Effector memory CD4-positive, alpha-beta T cell (primary cell): ENCODE measurements around the gene PELI2.

Source experiments
- DNase-seq, 3 donors: peaks; one replicate each; pipeline ENCODE4 v3.0.0-alpha.2; 2020
- H3K27ac ChIP-seq: 2 replicates; pipeline ENCODE4 v1.7.0; 2013; ENCODE audit warnings: mild to moderate bottlenecking, low read length, moderate library complexity; ENCODE audit not compliant: insufficient read depth, poor library complexity, severe bottlenecking
- H3K27me3 ChIP-seq: replicated peaks from 2 replicates; pipeline ENCODE4 v1.7.0; 2013; ENCODE audit warnings: mild to moderate bottlenecking, low read length; ENCODE audit not compliant: insufficient read depth, control insufficient read depth, poor library complexity, severe bottlenecking
- H3K36me3 ChIP-seq: 2 replicates; pipeline ENCODE4 v1.7.0; 2013; ENCODE audit warnings: mild to moderate bottlenecking, low read length, moderate library complexity; ENCODE audit not compliant: control insufficient read depth, insufficient read depth
- H3K4me1 ChIP-seq: 2 replicates; pipeline ENCODE4 v1.7.0; 2013; ENCODE audit warnings: low read length, mild to moderate bottlenecking; ENCODE audit not compliant: control insufficient read depth, insufficient read depth, poor library complexity, severe bottlenecking
- H3K4me3 ChIP-seq: 2 replicates; pipeline ENCODE4 v1.7.0; 2013; ENCODE audit warnings: low read length, low read depth, mild to moderate bottlenecking; ENCODE audit not compliant: insufficient read depth, poor library complexity, severe bottlenecking
- H3K9me3 ChIP-seq: 2 replicates; pipeline ENCODE4 v1.7.0; 2013; ENCODE audit warnings: mild to moderate bottlenecking, low read length, moderate library complexity; ENCODE audit not compliant: control insufficient read depth

PELI2 gene

GRCh38 chr14:56211084-56211483, 92.9 kb downstream of the PELI2 start:
- no peaks in the 10 kb centered on the region for H3K9me3 ChIP-seq
- H3K27ac ChIP-seq = no peak overlapping the region
- no peaks in the 10 kb centered on the region for H3K4me1 ChIP-seq
- no peak overlapping the region for H3K4me3 ChIP-seq
- H3K36me3 ChIP-seq = no peaks in the 10 kb centered on the region
- no peak for DNase-seq
- H3K27me3 ChIP-seq = no peaks in the 10 kb centered on the region

- Histone ChIP-seq H3K27me3 (no peaks in the 10 kb centered on the region), H3K36me3 (no peaks in the 10 kb centered on the region), H3K9me3 (no peaks in the 10 kb centered on the region), H3K27ac (no peak overlapping the region), H3K4me3 (no peak overlapping the region), H3K4me1 (no peaks in the 10 kb centered on the region)
- no peak for DNase-seq
These were observed 93.6 kb downstream of the PELI2 start for GRCh38 chr14:56211844-56212243.

- H3K9me3 ChIP-seq = no peaks in the 10 kb centered on the region
- no peak overlapping the region for H3K27ac ChIP-seq
- no peaks in the 10 kb centered on the region for H3K27me3 ChIP-seq
- no peaks in the 10 kb centered on the region for H3K36me3 ChIP-seq
- no peak for DNase-seq
- no peak overlapping the region for H3K4me3 ChIP-seq
- H3K4me1 ChIP-seq = no peaks in the 10 kb centered on the region
These were observed 94.3 kb downstream of the PELI2 start for GRCh38 chr14:56212521-56212920.

GRCh38 chr14:56213306-56213705, 95.1 kb downstream of the PELI2 start:
- DNase-seq = no peak
- H3K9me3 ChIP-seq = no peaks in the 10 kb centered on the region
- H3K4me3 ChIP-seq = no peak overlapping the region
- no peaks in the 10 kb centered on the region for H3K4me1 ChIP-seq
- H3K36me3 ChIP-seq = no peaks in the 10 kb centered on the region
- no peaks in the 10 kb centered on the region for H3K27me3 ChIP-seq
- H3K27ac ChIP-seq = no peak overlapping the region

GRCh38 chr14:56215180-56215579, 97.0 kb downstream of the PELI2 start:
- H3K27me3 ChIP-seq = no peaks in the 10 kb centered on the region
- H3K9me3 ChIP-seq = no peaks in the 10 kb centered on the region
- no peak overlapping the region for H3K4me3 ChIP-seq
- no peaks in the 10 kb centered on the region for H3K4me1 ChIP-seq
- H3K27ac ChIP-seq = no peak overlapping the region
- DNase-seq = no peak
- H3K36me3 ChIP-seq = no peaks in the 10 kb centered on the region

- H3K4me3 ChIP-seq = no peak overlapping the region
- H3K36me3 ChIP-seq = no peaks in the 10 kb centered on the region
- no peaks in the 10 kb centered on the region for H3K4me1 ChIP-seq
- H3K27me3 ChIP-seq = no peaks in the 10 kb centered on the region
- no peak overlapping the region for H3K27ac ChIP-seq
- no peaks in the 10 kb centered on the region for H3K9me3 ChIP-seq
- DNase-seq = no peak
These were observed 98.6 kb downstream of the PELI2 start for GRCh38 chr14:56216626-56217379.

GRCh38 chr14:56217380-56218045, 99.3 kb downstream of the PELI2 start:
- no peaks in the 10 kb centered on the region for H3K9me3 ChIP-seq
- no peaks in the 10 kb centered on the region for H3K4me1 ChIP-seq
- no peak overlapping the region for H3K27ac ChIP-seq
- DNase-seq = no peak
- no peak overlapping the region for H3K4me3 ChIP-seq
- no peaks in the 10 kb centered on the region for H3K36me3 ChIP-seq
- no peaks in the 10 kb centered on the region for H3K27me3 ChIP-seq

- Histone ChIP-seq H3K4me1 (no peaks in the 10 kb centered on the region), H3K9me3 (no peaks in the 10 kb centered on the region), H3K4me3 (no peak overlapping the region), H3K27ac (no peak overlapping the region), H3K27me3 (no peaks in the 10 kb centered on the region), H3K36me3 (no peaks in the 10 kb centered on the region)
- no peak for DNase-seq
These were observed 101.6 kb downstream of the PELI2 start for GRCh38 chr14:56219666-56220413.

GRCh38 chr14:56221382-56222128, 103.3 kb downstream of the PELI2 start:
- H3K9me3 ChIP-seq = no peaks in the 10 kb centered on the region
- no peak overlapping the region for H3K4me3 ChIP-seq
- H3K36me3 ChIP-seq = no peaks in the 10 kb centered on the region
- H3K4me1 ChIP-seq = no peaks in the 10 kb centered on the region
- H3K27ac ChIP-seq = no peak overlapping the region
- DNase-seq = no peak
- H3K27me3 ChIP-seq = no peaks in the 10 kb centered on the region
